ENCODE measurements around the gene TBX1.

Gene TBX1

DNA sequence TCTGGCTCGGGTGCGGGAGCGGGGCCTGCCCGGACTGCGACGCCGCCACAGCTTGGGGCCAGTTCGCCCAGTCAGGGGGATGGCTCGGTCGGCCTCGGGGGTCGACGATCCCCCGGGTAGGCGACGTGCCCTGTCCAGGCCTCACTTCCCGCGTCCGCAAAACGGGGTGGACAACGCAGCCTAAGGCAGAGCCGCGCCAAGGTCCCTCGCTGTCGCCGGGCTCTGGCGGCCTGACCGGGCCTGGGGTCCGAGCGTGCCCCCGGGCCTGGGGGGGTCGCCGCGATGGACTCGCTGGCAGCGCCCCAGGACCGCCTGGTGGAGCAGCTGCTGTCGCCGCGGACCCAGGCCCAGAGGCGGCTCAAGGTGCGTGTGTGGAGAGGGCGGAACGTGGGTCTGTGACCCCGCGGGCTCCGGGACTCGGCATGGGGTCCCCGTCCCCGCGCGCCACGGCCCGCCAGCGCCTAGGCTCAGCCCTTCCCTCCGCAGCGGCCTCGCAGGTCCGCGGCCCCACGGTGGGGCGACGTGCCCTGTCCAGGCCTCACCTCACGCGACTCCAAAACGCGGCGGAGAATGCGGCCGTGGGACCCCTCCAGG, 42.0 kb upstream of the TBX1 start:
- Histone ChIP-seq H3K9ac (ENCODE audit: low read length) (no peak overlapping the region; the same call in 1 of the 2 replicates), H3K79me2 (ENCODE audit: insufficient read depth, low read length) (no peaks in the 10 kb centered on the region), H3K36me3 (ENCODE audit: low read length) (no peaks in the 10 kb centered on the region), H4K20me1 (ENCODE audit: low read depth, low read length) (no peaks in the 10 kb centered on the region), H3K4me3 (ENCODE audit: insufficient read depth, low read length, poor library complexity, severe bottlenecking) (no peak overlapping the region), H3K9me2 (replicated peaks; ENCODE audit: insufficient read depth, low read length) (no peaks in the 10 kb centered on the region), H3K9me3 (ENCODE audit: insufficient read depth, low read length) (no peaks in the 10 kb centered on the region), H3K27me3 (ENCODE audit: low read length) (no peaks in the 10 kb centered on the region), H3F3A (ENCODE audit: insufficient read depth) (no peaks in the 10 kb centered on the region), H2AFZ (ENCODE audit: low read depth, low read length, severe bottlenecking) (no peak overlapping the region), H3K4me2 (ENCODE audit: low read depth, low read length, poor library complexity, severe bottlenecking) (peak overlapping the region; percentile 40), H3K27ac (ENCODE audit: low read depth, low read length) (no peak overlapping the region)
- TF ChIP-seq, protein P1, sequence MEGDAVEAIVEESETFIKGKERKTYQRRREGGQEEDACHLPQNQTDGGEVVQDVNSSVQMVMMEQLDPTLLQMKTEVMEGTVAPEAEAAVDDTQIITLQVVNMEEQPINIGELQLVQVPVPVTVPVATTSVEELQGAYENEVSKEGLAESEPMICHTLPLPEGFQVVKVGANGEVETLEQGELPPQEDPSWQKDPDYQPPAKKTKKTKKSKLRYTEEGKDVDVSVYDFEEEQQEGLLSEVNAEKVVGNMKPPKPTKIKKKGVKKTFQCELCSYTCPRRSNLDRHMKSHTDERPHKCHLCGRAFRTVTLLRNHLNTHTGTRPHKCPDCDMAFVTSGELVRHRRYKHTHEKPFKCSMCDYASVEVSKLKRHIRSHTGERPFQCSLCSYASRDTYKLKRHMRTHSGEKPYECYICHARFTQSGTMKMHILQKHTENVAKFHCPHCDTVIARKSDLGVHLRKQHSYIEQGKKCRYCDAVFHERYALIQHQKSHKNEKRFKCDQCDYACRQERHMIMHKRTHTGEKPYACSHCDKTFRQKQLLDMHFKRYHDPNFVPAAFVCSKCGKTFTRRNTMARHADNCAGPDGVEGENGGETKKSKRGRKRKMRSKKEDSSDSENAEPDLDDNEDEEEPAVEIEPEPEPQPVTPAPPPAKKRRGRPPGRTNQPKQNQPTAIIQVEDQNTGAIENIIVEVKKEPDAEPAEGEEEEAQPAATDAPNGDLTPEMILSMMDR (IDR thresholded peaks at IDR 0.05; ENCODE audit: insufficient read depth, low read length, poor library complexity, severe bottlenecking), result no peak
- no peak for TF ChIP-seq EZH2phosphoT487 (conservative IDR thresholded peaks at IDR 0.05; ENCODE audit: low read length)

DNA sequence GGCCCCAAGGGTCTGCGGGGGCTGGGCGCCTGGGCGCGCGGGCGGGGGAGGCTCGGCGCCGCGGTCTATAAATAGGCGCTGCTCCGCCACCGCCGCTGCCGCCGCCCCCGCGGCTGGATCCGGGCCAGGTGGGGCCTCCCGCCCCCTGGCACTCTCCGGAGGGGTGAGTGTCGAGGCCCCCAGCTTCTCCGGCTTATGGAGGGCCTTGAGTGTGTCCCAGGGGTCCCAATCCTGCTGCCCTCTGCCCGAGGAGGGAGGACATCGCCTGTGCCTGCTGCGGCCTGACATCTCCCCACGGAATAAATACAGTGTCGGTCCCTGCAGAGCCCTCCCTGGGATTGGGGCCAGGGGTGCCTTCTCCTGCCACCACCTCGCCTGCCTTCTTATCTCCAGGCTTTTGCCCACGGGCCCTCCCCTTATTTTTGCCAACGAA, 41.5 kb upstream of the TBX1 start:
- Histone ChIP-seq H3K79me2 (ENCODE audit: insufficient read depth, low read length) (no peaks in the 10 kb centered on the region), H3K9me3 (ENCODE audit: insufficient read depth, low read length) (no peaks in the 10 kb centered on the region), H4K20me1 (ENCODE audit: low read depth, low read length) (no peaks in the 10 kb centered on the region), H2AFZ (ENCODE audit: low read depth, low read length, severe bottlenecking) (no peak overlapping the region), H3K27me3 (ENCODE audit: low read length) (no peaks in the 10 kb centered on the region), H3K9me2 (replicated peaks; ENCODE audit: insufficient read depth, low read length) (no peaks in the 10 kb centered on the region), H3K4me3 (ENCODE audit: insufficient read depth, low read length, poor library complexity, severe bottlenecking) (no peak overlapping the region), H3K36me3 (ENCODE audit: low read length) (no peaks in the 10 kb centered on the region), H3F3A (ENCODE audit: insufficient read depth) (no peaks in the 10 kb centered on the region), H3K27ac (ENCODE audit: low read depth, low read length) (no peak overlapping the region), H3K9ac (ENCODE audit: low read length) (no peak overlapping the region), H3K4me2 (ENCODE audit: low read depth, low read length, poor library complexity, severe bottlenecking) (no peak overlapping the region)
- no peak for TF ChIP-seq EZH2phosphoT487 (conservative IDR thresholded peaks at IDR 0.05; ENCODE audit: low read length)
- TF ChIP-seq, protein P1 (IDR thresholded peaks at IDR 0.05; ENCODE audit: insufficient read depth, low read length, poor library complexity, severe bottlenecking), result no peak

DNA sequence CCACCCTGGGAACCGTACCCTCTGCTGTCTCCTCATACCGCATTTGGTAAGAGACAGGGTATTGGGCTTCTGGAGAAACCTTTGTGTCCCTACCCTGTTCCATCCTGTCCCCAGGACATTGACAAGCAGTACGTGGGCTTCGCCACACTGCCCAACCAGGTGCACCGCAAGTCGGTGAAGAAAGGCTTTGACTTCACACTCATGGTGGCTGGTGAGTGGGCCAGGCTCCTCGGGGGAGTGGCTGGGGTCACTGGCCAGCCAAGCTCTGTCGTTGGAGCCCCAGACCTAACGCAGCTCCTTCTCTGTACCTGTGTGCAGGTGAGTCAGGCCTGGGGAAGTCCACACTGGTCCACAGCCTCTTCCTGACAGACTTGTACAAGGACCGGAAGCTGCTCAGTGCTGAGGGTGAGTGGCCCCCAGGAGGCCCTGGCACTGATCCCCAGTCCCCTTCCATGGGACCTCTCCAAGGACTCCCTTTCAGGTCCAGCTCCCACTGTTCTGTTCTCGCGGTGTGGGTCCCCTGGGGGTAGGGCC, 41.0 kb upstream of the TBX1 start:
- no peaks in the 10 kb centered on the region for H3K9me3 ChIP-seq (ENCODE audit: insufficient read depth, low read length)
- H3K9ac ChIP-seq (ENCODE audit: low read length), result no peak overlapping the region
- H3F3A ChIP-seq (ENCODE audit: insufficient read depth), result no peaks in the 10 kb centered on the region
- no peak overlapping the region for H3K27ac ChIP-seq (ENCODE audit: low read depth, low read length)
- H4K20me1 ChIP-seq (ENCODE audit: low read depth, low read length), result no peaks in the 10 kb centered on the region
- H3K36me3 ChIP-seq (ENCODE audit: low read length), result no peaks in the 10 kb centered on the region
- H3K9me2 ChIP-seq (replicated peaks; ENCODE audit: insufficient read depth, low read length), result no peaks in the 10 kb centered on the region
- TF ChIP-seq EZH2phosphoT487 (conservative IDR thresholded peaks at IDR 0.05; ENCODE audit: low read length), result no peak
- TF ChIP-seq, protein P1 (IDR thresholded peaks at IDR 0.05; ENCODE audit: insufficient read depth, low read length, poor library complexity, severe bottlenecking), result no peak
- H3K4me2 ChIP-seq (ENCODE audit: low read depth, low read length, poor library complexity, severe bottlenecking), result no peak overlapping the region
- H3K4me3 ChIP-seq (ENCODE audit: insufficient read depth, low read length, poor library complexity, severe bottlenecking), result no peak overlapping the region
- H3K79me2 ChIP-seq (ENCODE audit: insufficient read depth, low read length), result no peaks in the 10 kb centered on the region
- no peak overlapping the region for H2AFZ ChIP-seq (ENCODE audit: low read depth, low read length, severe bottlenecking)
- no peaks in the 10 kb centered on the region for H3K27me3 ChIP-seq (ENCODE audit: low read length)
